ENCODE results near the gene CLMN. TPM values are rescaled to one million over a fixed set of nuclear protein-coding genes. Genes with fewer than 3 reads are reported as not detected.
A peak's percentile ranks its signal among the peaks of the same experiment; 100 is the strongest.

CLMN gene
- total and polyA plus RNA-seq, 9 of the 15 experiments (the other 6 are each of a cell fraction or from before 2014, with no cell fraction given) = 0.01 to 0.18 (median 0.07) TPM; not detected in 4

DNA sequence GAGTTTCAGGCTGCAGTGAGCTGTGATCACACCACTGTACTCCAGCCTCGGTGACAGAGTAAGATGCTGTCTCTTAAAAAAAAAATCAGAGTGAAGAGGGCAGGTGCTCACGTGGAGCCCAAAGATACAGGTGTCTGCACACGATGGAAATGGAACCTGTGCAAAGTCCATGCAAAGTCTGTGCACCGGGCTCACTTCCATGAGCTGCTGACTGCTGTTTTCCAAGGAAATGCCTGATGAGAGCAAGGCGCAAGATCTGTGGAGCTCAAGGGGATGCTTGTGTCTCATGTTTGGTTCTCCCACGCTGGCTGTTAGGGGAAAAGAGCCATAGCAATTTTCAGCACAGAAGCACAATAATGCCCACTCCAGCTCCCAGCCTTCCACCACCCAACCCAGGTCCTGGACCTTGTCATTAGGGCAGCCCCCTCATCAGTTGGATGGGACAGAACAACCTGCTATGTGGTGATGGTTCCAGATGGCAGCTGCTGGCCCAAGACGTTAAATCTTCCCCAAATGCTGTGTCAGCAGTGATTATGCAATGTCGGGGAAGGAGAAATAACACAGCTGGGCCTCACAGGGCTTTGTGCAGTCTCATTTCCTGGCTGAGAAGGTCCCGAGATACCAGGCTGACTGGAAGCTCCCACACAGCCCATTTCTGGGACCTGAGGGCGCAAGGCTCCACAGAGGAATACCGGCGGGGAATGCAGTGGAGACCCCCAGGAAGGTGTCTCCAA is 134.5 kb downstream of the CLMN start (continued):
- TF ChIP-seq TAL1 (IDR thresholded peaks at IDR 0.05) = peak; percentile 15; the same call in 1 of the 2 replicates
- TF ChIP-seq HCFC1 (IDR thresholded peaks at IDR 0.05; ENCODE audit: low read depth, low read length) = no peak
- no peak for TF ChIP-seq RNF2 (IDR thresholded peaks at IDR 0.05)
- TF ChIP-seq MEIS2 (IDR thresholded peaks at IDR 0.05; ENCODE audit: partially characterized antibody) = peak; percentile 49
- no peak for TF ChIP-seq ZNF507 (tag; conservative IDR thresholded peaks at IDR 0.05)
- TF ChIP-seq NELFE (IDR thresholded peaks at IDR 0.05; ENCODE audit: insufficient read depth, insufficient read length) = no peak
- TF ChIP-seq ETV6 (IDR thresholded peaks at IDR 0.05; ENCODE audit: borderline replicate concordance in 1 of 2, low read depth in 2 of 2, low read length in 1 of 2) = 0 out of 4 replicates have a peak, but pooled peaks of 1 of the 2 experiments have one; percentile 23
- TF ChIP-seq ETV6 (CRISPR knock-in tag; IDR thresholded peaks at IDR 0.05; ENCODE audit: borderline replicate concordance) = no peak
- peak; percentile 97 for TF ChIP-seq CEBPB (tag; IDR thresholded peaks at IDR 0.05)
- TF ChIP-seq CBFB (CRISPR knock-in tag; IDR thresholded peaks at IDR 0.05) = no peak
- TF ChIP-seq ZBTB9 (CRISPR knock-in tag; IDR thresholded peaks at IDR 0.05) = no peak
- peak; percentile 52 for TF ChIP-seq TAF9B (IDR thresholded peaks at IDR 0.05; ENCODE audit: partially characterized antibody)
- TF ChIP-seq MAFG (tag; conservative IDR thresholded peaks at IDR 0.05) = peak; percentile 93
- no peak for TF ChIP-seq NEUROD1 (IDR thresholded peaks at IDR 0.05; ENCODE audit: borderline replicate concordance, low read depth, low read length, partially characterized antibody)
- TF ChIP-seq ELF1 (tag; IDR thresholded peaks at IDR 0.05) = peak; percentile 44; the same call in 1 of the 2 replicates
- TF ChIP-seq SREBF2 (CRISPR knock-in tag; IDR thresholded peaks at IDR 0.05) = no peak
- TF ChIP-seq, protein P1, sequence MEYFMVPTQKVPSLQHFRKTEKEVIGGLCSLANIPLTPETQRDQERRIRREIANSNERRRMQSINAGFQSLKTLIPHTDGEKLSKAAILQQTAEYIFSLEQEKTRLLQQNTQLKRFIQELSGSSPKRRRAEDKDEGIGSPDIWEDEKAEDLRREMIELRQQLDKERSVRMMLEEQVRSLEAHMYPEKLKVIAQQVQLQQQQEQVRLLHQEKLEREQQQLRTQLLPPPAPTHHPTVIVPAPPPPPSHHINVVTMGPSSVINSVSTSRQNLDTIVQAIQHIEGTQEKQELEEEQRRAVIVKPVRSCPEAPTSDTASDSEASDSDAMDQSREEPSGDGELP (CRISPR knock-in tag; IDR thresholded peaks at IDR 0.05; ENCODE audit: borderline replicate concordance) = peak; percentile 75
- TF ChIP-seq CREB1 (IDR thresholded peaks at IDR 0.05) = no peak
- TF ChIP-seq CREB1 (CRISPR knock-in tag; IDR thresholded peaks at IDR 0.05) = no peak
- TF ChIP-seq SMAD4 (CRISPR knock-in tag; conservative IDR thresholded peaks at IDR 0.05) = peak; percentile 60
- TF ChIP-seq NCOA4 (IDR thresholded peaks at IDR 0.05; ENCODE audit: partially characterized antibody) = no peak
- TF ChIP-seq TEAD4 (IDR thresholded peaks at IDR 0.05; ENCODE audit: low read length) = peak; percentile 25; the same call in 1 of the 2 replicates
- TF ChIP-seq TEAD4 (CRISPR knock-in tag; IDR thresholded peaks at IDR 0.05; ENCODE audit: borderline replicate concordance) = no peak
- no peak for TF ChIP-seq CXXC5 (CRISPR knock-in tag; IDR thresholded peaks at IDR 0.05)
- TF ChIP-seq ARID3A (IDR thresholded peaks at IDR 0.05; ENCODE audit: borderline replicate concordance, low read depth, low read length) = no peak
- TF ChIP-seq CBFA2T2 (conservative IDR thresholded peaks at IDR 0.05) = peak; percentile 64

All from K562 (cell line).